NK-92 (cell line): Measurements from ENCODE around the gene RASSF8.

Source experiments
- DNase-seq: peaks from one replicate; lab custom pipeline; 2025; ENCODE audit not compliant: unreplicated experiment; lab: John Stamatoyannopoulos, UW

RASSF8 gene

DNA sequence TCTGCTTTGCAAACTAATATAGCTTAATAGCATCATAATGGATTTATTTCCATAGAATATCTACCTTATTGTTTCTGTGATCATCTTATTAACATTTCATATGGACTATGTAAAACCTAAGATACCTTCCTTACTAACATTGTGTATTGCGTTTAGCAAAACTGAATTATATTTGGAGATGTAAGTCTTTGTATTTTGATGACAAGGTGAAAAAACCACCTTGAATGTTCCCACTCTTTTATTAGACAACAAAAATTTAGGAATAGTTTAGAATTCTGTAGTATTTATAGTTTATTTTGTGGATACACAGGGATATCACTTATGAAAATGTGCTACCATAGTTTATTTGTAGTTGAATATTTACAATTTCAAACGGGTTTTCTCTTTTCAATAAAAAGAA, 32.0 kb downstream of the RASSF8 start:
- DNase-seq, result no peak

DNA sequence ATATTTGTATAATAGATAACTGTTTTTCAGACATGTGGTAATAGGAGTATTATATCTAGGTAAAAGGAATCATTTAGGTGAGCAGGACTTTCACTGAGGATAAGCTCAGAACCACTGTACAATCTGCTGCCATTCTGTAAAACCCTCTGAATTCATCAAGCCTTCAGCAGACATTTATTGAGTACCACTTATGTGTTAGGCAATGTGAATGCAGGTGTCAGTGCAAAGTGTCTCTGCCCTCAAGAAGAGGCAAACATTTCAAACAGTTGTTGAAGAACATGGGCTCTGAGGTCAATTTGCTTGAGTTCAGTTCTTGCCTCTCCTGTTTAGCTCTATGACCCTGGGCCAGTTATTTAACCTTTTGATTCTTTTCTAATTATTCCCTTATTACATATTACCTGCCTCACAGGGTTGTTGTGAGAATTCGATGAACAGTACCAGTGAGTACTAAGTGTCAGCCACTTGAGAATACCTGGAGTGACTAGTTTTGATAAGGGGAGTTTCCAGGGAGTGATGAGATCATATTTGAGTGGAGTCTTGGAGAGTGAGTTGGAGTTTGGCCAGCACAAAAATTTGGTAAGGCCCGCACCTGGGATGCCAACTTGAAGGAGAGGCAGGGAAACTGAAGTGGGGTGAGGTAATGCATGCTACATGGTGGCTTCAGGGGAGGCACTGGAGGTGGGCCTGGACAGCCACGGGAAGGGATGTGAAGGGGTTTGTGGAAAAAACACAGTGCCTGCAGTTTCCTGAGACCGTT, 33.7 kb downstream of the RASSF8 start:
- DNase-seq, result no peak

DNA sequence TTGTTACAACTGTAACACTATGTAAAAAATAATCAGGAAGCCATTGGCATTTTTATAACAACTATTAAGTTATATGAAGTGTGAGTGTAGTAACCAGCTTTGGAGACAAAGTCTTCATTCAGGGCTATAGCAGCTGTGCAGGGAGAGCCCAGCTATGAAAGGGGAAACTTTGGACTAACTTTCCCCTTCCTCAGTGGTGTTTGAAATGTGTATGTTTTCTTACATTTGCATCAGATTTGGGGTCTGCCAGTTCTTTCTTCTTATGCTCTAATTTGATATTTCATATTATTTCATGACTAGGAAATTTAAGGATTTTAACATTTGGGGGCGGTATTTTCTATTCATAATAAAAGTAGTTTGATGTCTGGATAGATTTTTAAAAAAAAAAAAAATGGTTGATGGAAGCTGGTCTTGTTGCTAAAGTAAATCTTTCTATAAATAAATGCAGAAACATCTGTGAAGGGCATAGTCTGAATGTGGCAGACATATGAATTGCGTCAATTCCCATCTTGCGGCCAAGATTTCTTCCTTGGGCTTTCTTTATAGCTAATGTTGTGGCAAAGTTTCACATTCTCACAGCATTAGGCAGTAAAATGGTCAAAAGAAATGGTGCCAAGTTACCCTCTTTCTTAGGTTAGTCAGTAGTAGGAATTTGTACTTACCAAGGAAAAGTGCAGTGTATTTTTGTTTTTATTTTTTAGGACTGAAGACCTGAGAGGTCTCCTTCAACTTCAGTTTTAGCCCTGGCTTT, 35.6 kb downstream of the RASSF8 start:
- no peak for DNase-seq

DNA sequence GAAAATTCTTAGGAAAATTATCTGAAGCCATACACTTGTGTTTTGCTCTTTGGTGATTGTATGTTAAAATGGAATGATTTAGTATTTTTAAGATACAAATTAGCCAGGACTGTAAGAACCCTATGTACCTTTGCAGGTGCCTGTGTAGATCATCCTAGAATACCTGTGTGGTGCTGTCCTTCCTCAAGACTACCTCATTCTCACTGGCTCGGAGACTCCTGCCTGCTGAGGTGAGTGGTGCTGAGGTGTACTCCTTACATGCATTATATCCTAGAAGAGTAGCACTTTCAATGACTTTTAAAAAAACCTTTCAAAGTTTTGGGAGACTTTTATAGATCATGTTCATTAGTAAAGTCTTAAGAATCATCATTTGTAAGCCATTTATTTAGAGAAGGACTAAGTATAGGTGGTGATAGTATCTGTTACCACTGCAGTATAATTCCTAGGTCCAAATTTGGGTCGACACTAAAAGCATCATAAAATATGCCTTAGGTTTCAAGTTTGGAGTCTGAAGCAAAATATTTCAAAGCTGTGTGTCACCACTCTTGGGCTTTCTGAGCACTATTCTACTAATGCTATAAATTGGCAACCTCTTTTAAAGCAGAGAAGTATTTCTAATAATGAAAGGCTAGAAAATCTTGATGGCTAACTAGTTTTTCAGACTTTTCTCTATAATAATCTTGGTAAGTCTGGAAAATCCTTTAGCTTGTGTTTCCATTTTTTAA, 36.6 kb downstream of the RASSF8 start:
- no peak for DNase-seq

DNA sequence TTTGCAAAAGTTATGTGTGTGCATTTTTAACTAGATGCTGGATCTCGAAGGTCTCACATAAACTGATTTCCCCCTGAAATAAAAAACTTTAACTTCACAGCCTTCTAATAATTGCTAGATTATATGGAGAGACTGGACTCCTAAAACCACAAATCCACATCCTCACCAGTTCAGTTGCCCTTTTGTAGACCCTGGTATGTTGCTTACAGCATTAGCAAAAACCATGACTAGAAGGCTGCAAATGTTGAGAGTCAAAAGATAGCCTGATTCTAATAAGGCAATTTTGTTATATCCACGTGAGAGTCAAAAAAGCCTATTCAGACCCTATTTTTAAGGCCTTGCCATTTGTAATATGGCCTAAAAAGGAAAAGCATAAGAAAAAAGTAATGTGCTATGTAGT, 37.4 kb downstream of the RASSF8 start:
- no peak for DNase-seq

DNA sequence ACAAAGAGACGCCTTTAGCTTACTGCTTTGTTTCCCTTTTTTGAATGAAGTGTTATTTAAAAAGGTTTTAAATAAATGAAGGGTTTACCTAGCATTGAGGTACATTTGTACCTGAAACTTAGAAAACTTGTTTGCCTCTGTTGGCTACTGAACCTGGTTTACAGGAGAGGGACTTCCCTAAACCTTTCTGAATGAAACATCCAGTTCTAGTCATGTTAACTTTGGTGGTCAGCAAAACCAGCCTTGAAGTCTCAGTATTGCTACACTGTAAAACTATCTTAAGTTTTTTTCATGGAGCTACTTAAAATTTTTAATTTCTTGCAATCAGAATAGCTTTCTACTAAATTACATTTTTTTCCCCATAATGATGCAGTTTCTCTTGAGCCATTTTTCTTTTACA, 38.2 kb downstream of the RASSF8 start:
- no peak for DNase-seq

DNA sequence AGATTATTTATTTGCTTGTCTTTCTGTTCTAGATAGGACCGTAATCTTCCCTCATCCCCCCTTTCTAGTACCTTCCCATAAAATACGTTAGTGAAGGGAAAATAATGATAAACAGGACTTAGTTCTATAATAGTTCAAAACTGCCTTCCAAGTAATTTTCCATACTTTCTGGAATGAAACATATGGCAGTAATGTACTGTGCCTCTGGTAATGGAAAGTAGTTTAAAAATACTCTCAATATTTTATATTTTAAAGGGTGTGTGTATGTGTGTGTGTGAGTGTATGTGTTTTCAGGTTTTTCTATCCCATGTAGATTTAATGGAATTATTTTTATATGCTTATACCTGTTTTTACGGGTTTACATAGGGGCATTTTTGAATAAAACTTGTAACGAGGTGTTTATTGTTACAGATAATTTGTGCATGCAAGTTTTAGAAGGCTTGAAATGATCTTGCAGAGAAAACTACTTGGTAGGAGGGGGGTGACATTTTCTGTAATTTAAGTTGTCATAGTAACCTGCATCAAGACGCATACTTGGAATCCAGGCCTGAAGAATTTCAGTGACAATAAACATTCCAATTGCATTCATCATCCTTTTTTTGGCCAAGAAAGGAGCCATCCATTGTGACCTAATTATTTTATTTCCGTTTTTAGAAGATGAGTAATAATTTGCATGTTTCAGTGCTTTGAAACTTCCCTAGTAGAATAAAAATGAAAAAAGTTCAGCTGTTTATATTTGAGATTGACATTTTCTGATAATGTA, 38.9 kb downstream of the RASSF8 start:
- DNase-seq, result no peak

DNA sequence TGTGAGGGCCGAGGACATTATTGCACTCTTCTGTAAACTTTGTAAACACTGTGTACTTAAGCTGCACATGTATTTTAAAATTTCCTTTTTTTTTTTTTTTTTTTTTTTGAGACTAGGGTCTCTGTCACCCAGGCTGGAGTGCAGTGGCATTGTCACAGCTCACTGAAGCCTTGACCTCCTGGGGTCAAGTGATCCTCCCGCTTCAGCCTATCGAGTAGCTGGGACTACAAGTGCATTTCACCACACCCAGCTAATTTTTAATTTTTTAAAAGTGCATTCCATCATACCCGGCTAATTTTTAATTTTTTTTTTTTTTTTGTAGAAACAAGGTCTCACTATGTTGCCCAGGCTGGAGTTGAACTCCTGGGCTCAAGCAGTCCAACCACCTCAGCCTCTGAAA, 42.4 kb downstream of the RASSF8 start:
- DNase-seq, result no peak

DNA sequence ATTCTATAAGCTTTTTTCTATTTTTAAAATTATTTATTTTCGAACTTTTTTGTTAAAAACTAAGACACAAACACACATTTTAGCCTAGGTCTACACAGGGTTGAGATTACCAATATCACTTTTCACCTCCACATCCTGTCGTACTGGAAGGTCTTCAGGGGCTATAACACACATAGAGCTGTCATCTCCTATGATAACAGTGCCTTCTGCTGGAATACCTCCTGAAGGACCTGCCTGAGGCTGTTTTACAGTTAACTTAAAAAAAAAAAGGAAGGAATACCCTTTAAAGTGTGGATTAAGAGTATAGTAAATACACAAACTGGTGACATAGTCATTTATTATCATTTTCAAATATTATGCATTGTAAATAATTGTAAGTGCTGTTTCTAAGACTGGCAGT, 43.0 kb downstream of the RASSF8 start:
- DNase-seq, result no peak

DNA sequence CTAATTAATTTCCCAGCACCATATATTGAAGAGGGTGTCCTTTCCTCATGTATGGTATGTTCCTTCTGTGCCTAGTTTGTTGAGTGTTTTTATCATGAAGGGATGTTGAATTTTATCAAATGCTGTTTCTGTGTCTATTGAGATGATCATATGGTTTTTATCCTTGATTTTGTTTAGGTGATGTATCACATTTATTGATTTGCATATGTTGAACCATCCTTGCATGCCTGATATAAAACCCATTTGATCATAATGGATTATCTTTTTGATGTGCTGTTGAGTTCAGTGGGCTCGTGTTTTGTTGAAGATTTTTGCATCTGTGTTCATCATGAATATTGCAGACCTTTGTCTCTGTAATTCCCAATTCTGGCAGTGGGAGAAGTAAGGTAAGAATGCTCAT, 44.6 kb downstream of the RASSF8 start:
- DNase-seq, result no peak

DNA sequence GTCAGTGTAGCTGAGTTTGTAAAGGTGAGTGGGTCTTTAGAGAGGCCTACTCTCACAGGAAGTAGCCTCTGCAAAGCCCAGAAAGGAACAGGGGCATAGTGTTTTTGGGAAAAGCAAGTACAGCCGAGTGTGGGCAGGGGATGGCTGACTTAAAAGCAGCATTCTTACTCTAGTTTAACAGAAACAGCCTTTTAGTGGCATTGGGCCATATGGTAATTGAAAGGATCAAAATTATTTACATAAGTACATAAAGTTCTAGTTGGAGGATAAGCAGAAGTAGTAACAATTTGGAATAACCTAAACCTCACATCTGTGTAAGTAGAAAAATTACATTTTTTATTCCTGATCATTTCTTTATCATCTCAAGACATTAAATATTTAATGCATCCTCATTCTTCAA, 49.1 kb downstream of the RASSF8 start:
- no peak for DNase-seq

DNA sequence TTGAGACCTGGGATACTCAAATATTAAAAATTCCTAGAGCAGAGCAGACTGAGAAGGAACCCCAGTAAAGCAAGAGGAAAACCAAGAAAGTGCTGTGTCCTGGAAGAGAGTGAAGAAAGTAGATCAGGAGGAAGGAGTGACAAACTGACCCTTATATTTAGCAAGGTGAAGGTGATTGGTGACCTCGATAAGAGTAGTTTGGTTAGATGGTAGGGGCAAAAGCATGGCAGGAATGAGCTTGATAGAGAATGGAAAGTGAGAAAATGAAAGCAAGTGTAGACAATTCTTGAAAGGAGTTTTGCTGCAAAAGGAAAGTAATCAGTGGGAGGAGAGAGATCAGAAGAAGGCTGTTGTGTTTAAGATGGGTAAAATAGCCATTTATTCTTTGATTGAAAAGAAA, 51.1 kb downstream of the RASSF8 start:
- no peak for DNase-seq

DNA sequence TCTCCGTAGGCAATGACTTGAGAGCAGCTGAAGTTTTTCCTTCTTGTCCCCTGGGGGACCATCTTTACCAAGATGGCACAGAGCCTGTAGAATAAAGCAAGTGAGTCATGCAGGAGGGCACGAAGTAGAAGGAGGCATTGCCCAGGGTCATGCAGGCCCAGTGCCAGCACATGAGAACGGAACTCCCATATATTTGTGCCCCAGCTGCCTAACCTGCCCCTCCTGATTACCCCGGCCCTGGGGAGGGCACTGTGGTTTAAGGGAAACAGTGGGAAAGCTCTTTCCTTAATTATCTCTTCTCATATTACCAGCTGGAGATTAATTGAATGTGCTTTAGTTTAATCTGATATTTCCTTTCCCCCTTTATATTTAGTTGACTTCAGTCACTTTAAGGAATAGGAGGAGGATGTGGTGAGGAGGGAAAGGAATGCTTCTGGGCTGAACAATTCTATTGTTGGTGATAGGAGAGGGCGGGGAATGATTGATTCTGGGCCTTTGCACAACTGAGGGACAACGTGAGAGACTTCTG, 51.9 kb downstream of the RASSF8 start:
- no peak for DNase-seq

DNA sequence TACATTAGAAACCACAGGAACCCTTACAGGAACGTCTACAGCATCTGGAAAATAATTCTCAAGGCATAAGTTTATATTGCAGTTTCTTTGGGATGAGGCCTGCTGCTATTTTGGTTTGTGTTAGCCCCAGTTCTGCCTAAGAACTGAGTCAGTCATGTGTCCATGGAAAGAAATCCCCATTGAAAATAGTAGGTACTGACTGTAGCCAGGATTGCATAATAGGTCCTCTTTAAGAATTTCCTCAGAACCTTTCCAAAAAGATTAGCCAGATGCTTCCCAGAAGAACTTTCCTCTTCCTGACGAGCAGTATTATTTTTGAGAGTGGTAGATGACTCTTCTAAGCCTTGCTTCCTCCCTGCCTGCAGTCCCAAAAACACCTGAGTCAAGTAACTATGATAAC, 52.6 kb downstream of the RASSF8 start:
- no peak for DNase-seq

DNA sequence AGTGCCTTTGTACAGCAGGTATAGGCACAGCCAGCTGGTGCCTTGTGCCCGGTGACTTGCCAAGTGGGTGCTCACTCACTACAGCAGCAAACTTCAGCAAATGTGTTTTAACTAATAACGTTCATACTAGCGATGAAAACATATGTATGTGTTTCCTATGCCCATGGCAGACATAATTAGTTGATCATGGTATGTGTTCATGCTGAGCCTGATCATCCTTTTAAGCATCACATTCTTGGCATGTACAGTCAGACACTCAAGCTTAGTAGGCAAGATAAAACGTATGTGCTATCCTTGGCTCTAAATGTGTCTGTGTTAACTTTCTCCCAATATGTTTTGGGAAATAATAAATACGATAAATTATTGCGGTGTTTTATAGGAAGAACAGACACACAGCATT, 55.6 kb downstream of the RASSF8 start:
- DNase-seq, result no peak

DNA sequence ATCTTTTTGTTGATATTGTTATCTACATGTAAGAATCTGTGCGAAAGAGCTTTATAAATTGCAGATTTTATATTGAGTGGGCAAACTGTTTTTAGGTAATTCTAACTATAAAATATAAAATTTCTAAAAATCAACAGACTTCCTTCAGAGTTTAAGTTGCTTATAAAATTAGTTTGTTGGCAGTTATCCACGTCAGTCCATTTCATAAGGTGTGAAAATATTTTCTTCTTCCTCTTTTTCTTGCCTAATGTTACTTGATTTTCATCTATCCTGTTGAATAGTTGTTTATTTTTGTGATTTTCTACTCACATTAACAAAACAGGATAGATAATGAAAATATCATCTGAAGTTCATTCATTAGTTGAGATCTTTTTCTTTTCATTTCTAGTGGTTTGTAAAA, 58.0 kb downstream of the RASSF8 start:
- no peak for DNase-seq

DNA sequence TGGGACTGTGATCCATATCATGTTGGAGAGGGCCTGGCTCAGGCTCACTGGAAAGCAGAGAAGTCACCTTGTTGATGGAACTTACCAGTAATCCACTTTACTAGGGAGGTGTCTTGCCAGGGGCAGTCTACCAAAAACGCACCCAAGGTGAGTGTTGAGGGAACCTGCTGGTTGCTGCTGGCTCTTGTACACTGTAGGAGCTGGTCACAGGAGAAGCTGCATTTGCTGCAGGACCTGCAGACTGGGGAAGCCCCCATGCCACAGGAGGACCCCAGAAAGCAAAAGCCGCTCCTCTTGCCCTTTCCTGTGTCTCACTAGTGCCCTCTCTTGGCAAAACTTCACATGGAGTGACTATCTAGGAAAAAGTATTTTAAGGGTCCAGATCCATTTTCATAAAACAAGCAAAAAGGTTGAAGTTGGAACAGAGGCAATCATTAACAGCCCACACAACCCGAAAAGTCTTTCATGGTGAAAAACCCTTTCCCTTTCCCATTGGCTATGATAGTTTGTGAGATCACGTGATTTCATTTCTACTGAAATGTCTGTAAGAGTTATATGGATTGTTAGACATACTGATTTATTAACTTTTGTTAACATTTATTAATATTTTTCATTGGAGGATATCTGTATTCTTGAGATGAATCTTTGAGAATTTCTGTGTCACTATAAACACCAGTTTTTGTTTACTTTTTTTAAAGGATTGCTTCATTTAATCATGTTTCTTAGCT, 59.2 kb downstream of the RASSF8 start:
- DNase-seq, result no peak

DNA sequence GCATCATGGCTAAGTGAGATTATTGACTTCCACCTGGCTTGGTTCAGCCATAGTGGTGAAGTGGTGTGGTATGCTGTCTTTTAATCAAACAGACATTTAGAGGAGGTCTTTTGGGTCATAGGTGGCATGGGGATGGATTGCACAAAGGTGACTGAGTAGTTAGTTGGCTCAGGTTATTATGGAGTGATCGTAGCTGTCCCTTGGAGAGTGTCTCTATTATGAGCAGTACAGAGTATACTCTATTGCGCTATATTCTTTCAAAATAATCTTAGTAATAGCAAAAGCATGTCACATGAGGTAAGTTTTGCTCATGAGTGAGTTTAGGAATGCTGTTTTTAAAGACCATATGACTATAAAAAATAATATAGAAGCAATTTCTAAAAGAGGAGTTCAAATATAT, 60.4 kb downstream of the RASSF8 start:
- DNase-seq, result no peak

DNA sequence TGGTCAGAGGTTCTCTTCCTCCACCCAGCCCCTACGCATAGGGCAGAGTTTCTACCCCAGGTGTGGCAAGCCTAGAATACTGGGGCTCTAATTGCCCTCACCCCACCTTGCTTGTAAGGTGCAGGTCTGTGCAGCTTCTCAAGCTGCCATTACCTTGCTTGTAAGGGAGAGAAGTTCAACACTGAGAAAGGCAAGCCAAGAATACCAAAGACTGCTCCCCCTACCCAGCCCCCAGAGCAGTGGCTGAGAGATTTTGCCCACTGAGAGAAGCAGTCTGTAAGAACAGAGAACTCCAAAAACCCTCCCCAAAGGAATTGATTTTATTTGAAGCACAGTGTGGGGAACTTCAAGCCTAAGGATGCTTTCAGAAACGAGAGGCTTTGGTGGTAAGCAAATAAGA, 63.1 kb downstream of the RASSF8 start:
- DNase-seq, result no peak

DNA sequence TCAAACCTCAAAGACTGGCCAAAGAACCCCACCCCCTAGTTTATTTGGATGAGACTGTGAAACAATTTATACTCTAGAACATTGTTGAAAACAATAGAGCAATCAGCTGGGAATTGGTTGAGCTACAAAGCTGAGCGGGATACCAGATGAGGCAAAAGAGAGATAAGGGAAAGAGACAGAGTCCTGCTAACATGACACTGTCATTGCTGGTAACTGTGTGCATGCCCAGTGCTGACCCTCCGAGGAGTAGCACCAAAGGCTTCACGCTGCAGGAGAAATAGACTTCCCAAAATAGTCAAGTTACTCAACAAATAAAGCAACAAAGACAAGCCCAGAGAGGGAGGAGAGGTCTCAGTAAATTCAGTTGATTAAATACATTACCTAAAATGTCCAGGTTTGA, 63.6 kb downstream of the RASSF8 start:
- DNase-seq, result no peak
